Kidney (tissue), 14 donors: ENCODE measurements around the gene STAG1. TPM values are rescaled to one million over a fixed set of nuclear protein-coding genes. Genes with fewer than 3 reads are reported as not detected.
"Not testable (repeated sequence)": the region's sequence is repeated elsewhere in the genome, so short reads cannot be mapped to it uniquely, and the experiment has no call there.

Experiments used
- DNase-seq, 5 donors: peaks; one replicate each; pipeline ENCODE4 v3.0.0-alpha.2; 2013 to 2020
- FAIRE-seq: peaks from 2 replicates; lab custom pipeline; 2012; peaks lifted over from hg19 to GRCh38; lab: Jason Lieb, UNC
- H3K27ac ChIP-seq, 2 donors: one replicate each; pipeline ENCODE4 v1.7.0; 2013; ENCODE audit warnings: low read depth in 2 of 2, low read length in 2 of 2, inconsistent platforms in 1 of 2
- H3K27me3 ChIP-seq: one replicate; pipeline ENCODE4 v1.7.1; 2013; ENCODE audit warnings: low read length, inconsistent platforms; ENCODE audit not compliant: control insufficient read depth, insufficient read depth
- H3K36me3 ChIP-seq, 3 donors: one replicate each; pipeline versions ENCODE4 v1.7.0 to v1.7.1; 2013; ENCODE audit warnings: low read length in 3 of 3, control low read depth in 1 of 3, inconsistent platforms in 1 of 3; ENCODE audit not compliant: insufficient read depth in 3 of 3, control insufficient read depth in 2 of 3
- H3K4me1 ChIP-seq, 3 donors: one replicate each; pipeline versions ENCODE4 v1.7.0 to v1.7.1; 2013; ENCODE audit warnings: low read length in 3 of 3, inconsistent platforms in 1 of 3, low read depth in 1 of 3; ENCODE audit not compliant: control insufficient read depth in 2 of 3, insufficient read depth in 2 of 3
- H3K4me3 ChIP-seq, 3 donors: one replicate each; pipeline versions ENCODE4 v1.7.0 to v1.8.1; 2013; ENCODE audit warnings: low read length in 3 of 3, control low read depth in 1 of 3, inconsistent platforms in 1 of 3
- H3K9ac ChIP-seq, 3 donors: one replicate each; pipeline versions ENCODE4 v1.7.0 to v1.7.1; 2013; ENCODE audit warnings: low read length in 3 of 3, control low read depth in 1 of 3, inconsistent platforms in 1 of 3
- H3K9me3 ChIP-seq, 3 donors: one replicate each; pipeline versions ENCODE4 v1.7.0 to v1.7.1; 2013; ENCODE audit warnings: low read length in 3 of 3, control low read depth in 1 of 3, inconsistent platforms in 1 of 3; ENCODE audit not compliant: control insufficient read depth in 2 of 3, insufficient read depth in 1 of 3
- intact Hi-C: fragments of 100-400 bp; cut with DNase I; formaldehyde crosslinking; loops from one replicate; pipeline ENCODE4 v1.11.1; 2022
- polyA plus RNA-seq: library from polyadenylated mRNA; stranded (reverse); fragments of 350-450 nt; fragmentation: Illumina TruSeq; extraction: RNeasy Lipid Tissue Mini Kit (QIAGEN cat#74804); gene quantifications from one replicate; pipeline ENCODE4 v1.2.3, GENCODE V29; 2014; ENCODE audit warnings: low read depth, low replicate concordance; ENCODE audit not compliant: insufficient read depth
- total RNA-seq: library from RNA; stranded (reverse); fragmentation: NEBNext Ultra II Directional; extraction: Animal tissue kit (Norgen Biotek cat#: 25700); gene quantifications from one replicate; pipeline ENCODE4 v1.2.1, GENCODE V29; 2021
- TF ChIP-seq, protein P1 (sequence below): IDR thresholded peaks from 3 replicates; pipeline ENCODE4 v1.5.1; 2012; ENCODE audit warnings: mild to moderate bottlenecking, moderate library complexity, borderline replicate concordance; ENCODE audit not compliant: insufficient read depth; ENCODE audit errors: extremely low read depth
- donor health status: control.
- donor health status: control.
- donor health status: control.
- donor health status: control.
- donor health status: control.
- donor health status: DM: yes; HTN: yes; CAD: no.
- donor health status: Normal renal cell carcinoma (clear cell type).

Gene STAG1
- total and polyA plus RNA-seq, 2 donors from 2014 or later: 7.8 to 49.9 TPM

- no peak for FAIRE-seq
- no peak for DNase-seq
- TF ChIP-seq, protein P1, sequence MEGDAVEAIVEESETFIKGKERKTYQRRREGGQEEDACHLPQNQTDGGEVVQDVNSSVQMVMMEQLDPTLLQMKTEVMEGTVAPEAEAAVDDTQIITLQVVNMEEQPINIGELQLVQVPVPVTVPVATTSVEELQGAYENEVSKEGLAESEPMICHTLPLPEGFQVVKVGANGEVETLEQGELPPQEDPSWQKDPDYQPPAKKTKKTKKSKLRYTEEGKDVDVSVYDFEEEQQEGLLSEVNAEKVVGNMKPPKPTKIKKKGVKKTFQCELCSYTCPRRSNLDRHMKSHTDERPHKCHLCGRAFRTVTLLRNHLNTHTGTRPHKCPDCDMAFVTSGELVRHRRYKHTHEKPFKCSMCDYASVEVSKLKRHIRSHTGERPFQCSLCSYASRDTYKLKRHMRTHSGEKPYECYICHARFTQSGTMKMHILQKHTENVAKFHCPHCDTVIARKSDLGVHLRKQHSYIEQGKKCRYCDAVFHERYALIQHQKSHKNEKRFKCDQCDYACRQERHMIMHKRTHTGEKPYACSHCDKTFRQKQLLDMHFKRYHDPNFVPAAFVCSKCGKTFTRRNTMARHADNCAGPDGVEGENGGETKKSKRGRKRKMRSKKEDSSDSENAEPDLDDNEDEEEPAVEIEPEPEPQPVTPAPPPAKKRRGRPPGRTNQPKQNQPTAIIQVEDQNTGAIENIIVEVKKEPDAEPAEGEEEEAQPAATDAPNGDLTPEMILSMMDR: no peak
- Histone ChIP-seq H3K4me3 (peak overlapping the region in 2 of 3 donors; percentile 14 to 27), H3K27me3 (no peaks in the 10 kb centered on the region), H3K9ac (no peak overlapping the region), H3K4me1 (peaks cover 0 to 21% (median 3%) of the 10 kb centered on the region in 3 donors), H3K36me3 (peaks cover 0 to 4% (median 0%) of the 10 kb centered on the region in 3 donors), H3K9me3 (no peaks in the 10 kb centered on the region), H3K27ac (peak overlapping the region; percentile 65 to 80)
- intact Hi-C loops: no loop called here
Measured at GRCh38 chr3:136624371-136624770, 127.8 kb downstream of the STAG1 start.

DNA sequence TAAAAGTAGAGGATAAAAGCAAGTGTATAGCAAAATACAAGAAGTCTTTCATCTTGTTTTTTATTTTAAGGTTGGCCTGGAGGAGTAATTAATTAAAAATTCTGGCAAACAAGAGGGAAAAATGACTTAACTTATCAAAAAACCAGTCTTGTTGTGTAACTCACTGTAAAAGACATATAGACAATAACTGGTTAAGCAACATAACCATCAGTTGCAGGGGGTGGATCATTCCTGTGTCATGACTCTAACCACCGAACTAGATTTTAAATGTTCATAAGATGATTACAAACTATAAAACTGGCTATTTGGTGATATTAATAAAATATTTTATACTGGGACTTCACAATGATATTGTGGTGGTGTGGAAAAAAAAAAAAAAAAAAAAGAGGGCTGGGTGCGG, 130.6 kb downstream of the STAG1 start:
- Histone ChIP-seq H3K9me3 (no peaks in the 10 kb centered on the region), H3K9ac (no peak overlapping the region), H3K4me1 (peaks cover 0 to 25% (median 3%) of the 10 kb centered on the region in 3 donors), H3K27me3 (no peaks in the 10 kb centered on the region), H3K4me3 (no peak overlapping the region), H3K36me3 (no peaks in the 10 kb centered on the region), H3K27ac (no peak overlapping the region)
- TF ChIP-seq, protein P1: no peak
- intact Hi-C loops: no loop called here
- DNase-seq (no peak), FAIRE-seq (no peak)

DNA sequence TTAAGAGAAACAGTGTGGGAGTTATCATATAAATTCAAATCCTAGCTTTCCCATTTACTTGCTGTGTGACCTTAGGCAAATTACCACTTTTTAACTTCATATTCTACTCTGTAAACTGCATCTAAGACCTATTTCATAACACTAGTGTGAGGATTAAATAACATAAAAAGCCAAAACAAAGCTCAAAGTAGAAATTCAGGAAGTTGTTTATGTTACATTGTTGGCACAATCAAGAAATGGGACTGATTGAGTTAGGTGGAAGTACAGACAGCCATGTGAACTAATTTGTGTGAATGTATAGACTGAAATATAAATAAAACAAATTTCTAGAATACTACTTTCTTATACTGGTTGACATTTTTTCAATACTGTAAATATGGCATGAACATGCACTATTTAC, 131.7 kb downstream of the STAG1 start:
- H3K36me3 ChIP-seq: no peaks in the 10 kb centered on the region
- FAIRE-seq: no peak
- intact Hi-C loops: no loop called here

DNA sequence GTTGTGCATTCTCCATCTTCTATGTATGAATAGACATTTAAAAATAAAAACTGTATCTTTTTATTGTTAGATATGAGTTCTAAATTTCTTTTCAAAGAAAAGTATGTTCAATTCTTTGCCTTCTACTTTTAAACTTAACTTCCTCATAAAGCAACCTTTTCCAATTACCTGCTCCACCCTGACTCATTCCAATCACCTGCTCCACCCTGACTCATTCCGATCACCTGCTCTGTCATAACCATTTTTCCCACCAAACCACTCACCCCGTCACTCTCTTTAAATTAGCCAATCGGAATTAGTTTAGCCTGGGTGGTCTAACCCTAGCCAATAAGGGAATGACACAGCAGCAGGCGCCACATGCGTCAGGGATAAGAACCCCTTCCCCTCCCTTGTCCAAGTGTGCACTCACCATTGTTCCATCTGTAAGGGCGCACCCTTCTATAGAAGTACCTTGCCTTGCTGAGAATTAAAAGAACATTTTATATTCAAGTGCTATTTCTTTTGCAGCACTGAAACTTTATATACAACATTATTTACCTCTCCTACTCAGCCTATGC, 134.1 kb downstream of the STAG1 start:
- H3K27ac ChIP-seq, H3K9me3 ChIP-seq, H3K27me3 ChIP-seq, H3K4me3 ChIP-seq, H3K9ac ChIP-seq, DNase-seq, intact Hi-C loops, H3K36me3 ChIP-seq: not testable (repeated sequence)
- peak; percentile 29 for FAIRE-seq
- H3K4me1 ChIP-seq: peaks cover 0 to 15% (median 0%) of the 10 kb centered on the region in 3 donors

More for the DNA sequence above, 131.7 kb downstream of the STAG1 start:
- H3K4me3 ChIP-seq: no peak overlapping the region
- H3K9me3 ChIP-seq: no peaks in the 10 kb centered on the region
- no peaks in the 10 kb centered on the region for H3K27me3 ChIP-seq
- DNase-seq: no peak
- H3K27ac ChIP-seq: no peak overlapping the region
- H3K4me1 ChIP-seq: peaks cover 0 to 21% (median 1%) of the 10 kb centered on the region in 3 donors
- H3K9ac ChIP-seq: no peak overlapping the region
- TF ChIP-seq, protein P1: no peak
